Bronchial smooth muscle cell (primary cell): ENCODE results near the gene TRMT6. TPM values are rescaled to one million over a fixed set of nuclear protein-coding genes. Genes with fewer than 3 reads are reported as not detected.

ENCODE experiments used
- total RNA-seq: library from RNA; depleted of rRNA; stranded (reverse); fragments of >200 nt; gene quantifications from 2 replicates; pipeline ENCODE4 v1.2.1, GENCODE V29; 2014

The TRMT6 gene, protein sequence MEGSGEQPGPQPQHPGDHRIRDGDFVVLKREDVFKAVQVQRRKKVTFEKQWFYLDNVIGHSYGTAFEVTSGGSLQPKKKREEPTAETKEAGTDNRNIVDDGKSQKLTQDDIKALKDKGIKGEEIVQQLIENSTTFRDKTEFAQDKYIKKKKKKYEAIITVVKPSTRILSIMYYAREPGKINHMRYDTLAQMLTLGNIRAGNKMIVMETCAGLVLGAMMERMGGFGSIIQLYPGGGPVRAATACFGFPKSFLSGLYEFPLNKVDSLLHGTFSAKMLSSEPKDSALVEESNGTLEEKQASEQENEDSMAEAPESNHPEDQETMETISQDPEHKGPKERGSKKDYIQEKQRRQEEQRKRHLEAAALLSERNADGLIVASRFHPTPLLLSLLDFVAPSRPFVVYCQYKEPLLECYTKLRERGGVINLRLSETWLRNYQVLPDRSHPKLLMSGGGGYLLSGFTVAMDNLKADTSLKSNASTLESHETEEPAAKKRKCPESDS
- 4.5 and 4.6 TPM in 2 replicates for total RNA-seq

GRCh38 chr20:5950271-5951031 is at the start of gene TRMT6, which contains the start of gene MCM8:
TRMT6 (minus strand) TSS chr20:5950533; CDS start chr20:5950405, 128 bp downstream.
MCM8 (plus strand) TSS chr20:5950652; CDS start chr20:5952016, 1,364 bp downstream.

Other genes with a start within 250 kb of the TRMT6 start
- 2.6 and 3.2 TPM in 2 replicates for gene SHLD1, start 200.1 kb downstream of the TRMT6 start, total RNA-seq
- gene CHGB, start 39.0 kb downstream of the TRMT6 start, total RNA-seq: 0.09 and 0.16 TPM in 2 replicates
- gene MCM8, start 119 bp upstream of the TRMT6 start, total RNA-seq: 2.1 and 3.5 TPM in 2 replicates
- 23.6 and 30.7 TPM in 2 replicates for gene CRLS1, start 55.6 kb upstream of the TRMT6 start, total RNA-seq
- gene LRRN4, start 103.5 kb upstream of the TRMT6 start, total RNA-seq: not detected in 2 replicates
- 2.6 and 4.9 TPM in 2 replicates for gene FERMT1, start 172.5 kb upstream of the TRMT6 start, total RNA-seq